ENCODE data around the gene TNPO3. TPM values are rescaled to one million over a fixed set of nuclear protein-coding genes. Genes with fewer than 3 reads are reported as not detected.
"Not testable (repeated sequence)": the region's sequence is repeated elsewhere in the genome, so short reads cannot be mapped to it uniquely, and the experiment has no call there.

Gene TNPO3
- total and polyA plus RNA-seq, 12 donors: 10.6 to 61.1 (median 41.8) TPM

DNA sequence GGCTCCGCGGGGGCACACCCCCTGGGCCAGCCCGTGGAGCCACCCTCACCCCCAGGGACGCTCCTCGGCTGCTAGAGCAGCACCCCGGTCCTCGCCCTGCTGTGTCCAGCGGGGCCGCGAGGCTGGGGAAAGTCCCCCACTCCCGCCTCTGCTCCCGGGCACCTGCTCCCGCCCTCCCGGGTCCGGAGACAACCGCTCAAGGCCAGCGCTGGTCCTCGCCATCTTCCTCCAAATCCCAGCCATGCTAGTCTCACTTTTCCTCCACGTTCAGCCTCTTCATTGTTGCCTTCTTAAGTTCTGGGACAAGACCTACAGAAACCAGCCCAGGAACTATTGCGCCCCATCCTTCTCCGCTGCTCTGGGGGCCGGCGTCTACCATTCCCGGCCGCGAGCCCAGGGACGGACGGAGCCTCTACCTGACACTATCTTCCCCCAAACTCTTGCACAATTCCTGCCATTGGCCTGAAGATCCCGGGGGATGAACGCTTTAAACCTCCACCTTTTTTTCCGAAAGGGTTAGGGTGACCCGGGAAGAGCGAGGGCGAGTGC is 139.6 kb downstream of the TNPO3 start:
- peak overlapping the region in 1 of 4 donors; percentile 25 for H3K4me3 ChIP-seq
- no peak for DNase-seq
- no peak overlapping the region for H3K27ac ChIP-seq
- WGBS, 4 donors: 1 to 11% (median 4%) methylated on average over 14 to 34 of the region's 34 CpGs
- no peaks in the 10 kb centered on the region for H3K4me1 ChIP-seq (replicated peaks in 1 of 2)
- TF ChIP-seq POLR2A (IDR thresholded peaks at IDR 0.05): no peak
- H3K36me3 ChIP-seq (replicated peaks in 1 of 2): no peaks in the 10 kb centered on the region
- intact Hi-C loops (cut with DNase I): no loop called here
- no peaks in the 10 kb centered on the region for H3K9me3 ChIP-seq (replicated peaks in 1 of 3)
- peaks cover 24% of the 10 kb centered on the region for H3K27me3 ChIP-seq

DNA sequence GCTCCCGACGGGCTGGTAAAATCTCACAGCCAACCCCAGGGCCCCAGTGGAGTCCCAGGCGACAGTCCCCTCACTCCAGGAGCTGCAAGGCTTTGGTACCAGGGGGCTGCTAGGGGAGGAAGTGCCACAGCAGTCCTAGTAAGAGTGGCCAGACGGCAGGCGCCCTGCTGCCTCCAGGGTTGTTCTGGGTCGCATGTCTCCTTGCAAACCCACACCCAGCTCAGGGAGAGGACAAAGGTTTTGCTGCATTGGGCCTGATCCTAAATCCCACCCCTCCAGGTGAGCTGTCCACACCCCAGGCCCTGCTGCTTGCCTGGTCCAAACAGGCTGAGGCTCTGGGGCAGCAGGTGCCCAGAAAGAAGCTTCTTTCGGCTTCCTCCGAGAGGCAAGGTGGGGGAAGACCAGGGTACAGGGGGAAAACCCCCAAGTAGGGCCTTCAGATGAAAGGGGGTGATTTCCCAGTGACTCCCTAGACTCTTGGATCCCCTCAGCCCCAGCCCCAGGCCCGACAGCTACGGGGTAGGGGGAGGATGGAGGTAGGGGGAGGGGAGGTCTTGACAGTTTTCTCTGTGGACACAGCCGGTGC is 140.3 kb downstream of the TNPO3 start:
- Histone ChIP-seq H3K27me3 (peaks cover 28% of the 10 kb centered on the region), H3K36me3 (replicated peaks in 1 of 2) (no peaks in the 10 kb centered on the region), H3K27ac (no peak overlapping the region), H3K9me3 (replicated peaks in 1 of 3) (no peaks in the 10 kb centered on the region), H3K4me3 (no peak overlapping the region), H3K4me1 (replicated peaks in 1 of 2) (no peaks in the 10 kb centered on the region)
- intact Hi-C loops (cut with DNase I): no loop called here
- 44 to 63% (median 55%) methylated on average over 5 to 11 of the region's 11 CpGs for WGBS, 4 donors
- TF ChIP-seq POLR2A (IDR thresholded peaks at IDR 0.05): no peak
- TF ChIP-seq, protein P1, sequence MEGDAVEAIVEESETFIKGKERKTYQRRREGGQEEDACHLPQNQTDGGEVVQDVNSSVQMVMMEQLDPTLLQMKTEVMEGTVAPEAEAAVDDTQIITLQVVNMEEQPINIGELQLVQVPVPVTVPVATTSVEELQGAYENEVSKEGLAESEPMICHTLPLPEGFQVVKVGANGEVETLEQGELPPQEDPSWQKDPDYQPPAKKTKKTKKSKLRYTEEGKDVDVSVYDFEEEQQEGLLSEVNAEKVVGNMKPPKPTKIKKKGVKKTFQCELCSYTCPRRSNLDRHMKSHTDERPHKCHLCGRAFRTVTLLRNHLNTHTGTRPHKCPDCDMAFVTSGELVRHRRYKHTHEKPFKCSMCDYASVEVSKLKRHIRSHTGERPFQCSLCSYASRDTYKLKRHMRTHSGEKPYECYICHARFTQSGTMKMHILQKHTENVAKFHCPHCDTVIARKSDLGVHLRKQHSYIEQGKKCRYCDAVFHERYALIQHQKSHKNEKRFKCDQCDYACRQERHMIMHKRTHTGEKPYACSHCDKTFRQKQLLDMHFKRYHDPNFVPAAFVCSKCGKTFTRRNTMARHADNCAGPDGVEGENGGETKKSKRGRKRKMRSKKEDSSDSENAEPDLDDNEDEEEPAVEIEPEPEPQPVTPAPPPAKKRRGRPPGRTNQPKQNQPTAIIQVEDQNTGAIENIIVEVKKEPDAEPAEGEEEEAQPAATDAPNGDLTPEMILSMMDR (IDR thresholded peaks at IDR 0.05): no peak
- no peak for DNase-seq

DNA sequence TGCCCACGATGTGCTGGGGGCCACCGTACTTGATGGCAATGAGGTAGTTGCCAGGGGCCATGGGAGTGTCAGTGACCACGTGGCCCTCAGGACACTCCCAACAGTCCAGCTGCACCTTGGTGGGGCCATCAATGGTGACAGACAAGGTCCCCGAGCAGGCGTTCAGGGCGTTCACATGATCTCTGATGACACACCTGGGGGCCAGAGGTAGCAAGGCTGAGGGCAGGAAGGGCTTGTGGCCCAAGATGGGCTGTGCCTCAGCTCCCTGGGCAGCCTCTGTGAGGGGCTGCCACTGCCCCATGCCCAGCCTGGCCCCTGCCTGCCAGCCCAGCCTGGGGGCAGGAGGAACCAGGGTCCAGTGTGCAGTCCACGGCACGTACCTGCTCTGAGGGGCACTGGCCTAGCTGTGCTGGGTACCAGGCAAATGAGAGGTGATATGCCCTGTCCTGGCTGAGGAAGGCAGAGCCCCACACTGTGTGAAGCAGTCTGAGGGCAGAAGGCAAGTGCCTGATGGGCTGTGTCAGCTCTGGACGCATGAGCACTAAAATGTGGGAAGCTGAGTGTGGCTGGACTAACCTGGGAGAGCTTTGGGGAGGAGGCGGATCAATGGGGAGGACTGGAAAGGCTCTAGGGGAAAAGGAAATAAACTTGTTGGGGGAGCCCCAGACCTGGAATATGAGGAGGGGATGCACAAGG is 140.9 kb downstream of the TNPO3 start:
- H3K36me3 ChIP-seq (replicated peaks in 1 of 2): no peaks in the 10 kb centered on the region
- peaks cover 28% of the 10 kb centered on the region for H3K27me3 ChIP-seq
- TF ChIP-seq, protein P1 (IDR thresholded peaks at IDR 0.05): no peak
- TF ChIP-seq POLR2A (IDR thresholded peaks at IDR 0.05): no peak
- no peak overlapping the region for H3K27ac ChIP-seq
- 69 to 81% (median 80%) methylated on average over 2 to 10 of the region's 10 CpGs for WGBS, 4 donors
- H3K4me1 ChIP-seq (replicated peaks in 1 of 2): no peaks in the 10 kb centered on the region
- H3K9me3 ChIP-seq (replicated peaks in 1 of 3): no peaks in the 10 kb centered on the region
- H3K4me3 ChIP-seq: no peak overlapping the region
- intact Hi-C loops (cut with DNase I): no loop called here
- DNase-seq: no peak

DNA sequence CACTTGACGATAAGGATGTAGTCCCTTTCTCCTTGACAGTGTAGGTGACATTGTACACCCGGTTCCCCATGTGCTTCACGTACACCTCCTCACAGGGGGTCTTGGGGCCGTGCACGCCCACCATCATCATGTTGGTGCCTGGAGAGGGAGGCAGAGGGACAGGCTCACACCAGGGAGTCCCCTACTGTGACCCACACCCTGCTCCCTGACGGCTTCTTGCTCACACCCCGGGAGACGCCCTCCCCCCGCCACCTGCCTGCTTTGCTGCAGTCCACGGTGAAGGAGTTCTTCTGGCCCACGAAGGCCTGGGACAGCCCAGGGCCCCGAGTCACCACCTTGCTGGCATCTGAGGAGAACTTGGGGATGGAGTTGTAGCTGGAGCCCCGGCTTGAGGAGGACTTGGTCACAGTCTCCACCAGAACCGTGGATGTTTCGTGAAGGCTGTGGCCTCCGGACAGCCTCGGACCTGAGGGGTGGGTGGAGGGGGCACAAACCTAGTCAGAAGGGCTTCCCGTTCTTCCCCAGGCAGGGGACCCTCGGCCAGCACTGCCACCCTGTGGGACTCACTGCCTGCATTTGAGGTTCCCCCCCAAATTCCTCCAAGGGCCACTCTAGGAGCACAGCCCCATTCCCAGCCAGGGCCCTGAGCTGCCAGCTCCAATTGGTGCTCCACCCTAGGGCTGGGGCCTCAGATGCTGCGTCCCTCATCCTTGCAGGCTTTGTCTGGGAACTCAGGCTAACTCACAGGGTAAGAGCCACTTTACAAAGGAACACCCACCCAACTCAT is 142.0 kb downstream of the TNPO3 start:
- WGBS, 4 donors: 83 to 100% (median 95%) methylated on average over 1 to 11 of the region's 20 CpGs; no CpG with 5 or more reads in 1 of the 4 donors
- H3K27ac ChIP-seq; H3K36me3 ChIP-seq (replicated peaks in 1 of 2); DNase-seq; H3K4me3 ChIP-seq; H3K9me3 ChIP-seq (replicated peaks in 1 of 3); H3K4me1 ChIP-seq (replicated peaks in 1 of 2); intact Hi-C loops (cut with DNase I): not testable (repeated sequence)
- H3K27me3 ChIP-seq: peaks cover 28% of the 10 kb centered on the region

DNA sequence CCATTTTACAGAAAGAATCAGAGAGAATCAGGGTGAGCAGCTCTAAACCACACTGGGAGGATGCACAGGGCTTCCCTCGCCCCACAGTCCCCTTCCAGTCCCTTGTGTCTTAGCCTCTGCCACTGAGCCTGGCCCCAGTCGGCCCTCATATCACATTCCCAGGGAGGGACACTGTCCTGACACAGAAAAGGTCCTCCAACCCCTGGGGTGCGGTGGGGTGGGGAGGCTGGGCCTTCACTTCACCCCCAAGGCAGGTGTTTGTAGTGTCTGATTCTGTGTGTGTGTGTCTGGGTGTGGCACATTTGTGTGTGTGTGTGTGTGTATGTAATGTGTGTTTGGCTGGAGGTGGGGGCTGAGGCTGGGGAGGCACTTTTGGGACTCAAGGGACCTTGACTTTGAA is 142.6 kb downstream of the TNPO3 start:
- no peaks in the 10 kb centered on the region for H3K36me3 ChIP-seq (replicated peaks in 1 of 2)
- no peak for DNase-seq
- TF ChIP-seq, protein P1 (IDR thresholded peaks at IDR 0.05): no peak
- no peak for TF ChIP-seq POLR2A (IDR thresholded peaks at IDR 0.05)
- H3K27me3 ChIP-seq: peaks cover 30% of the 10 kb centered on the region
- no peaks in the 10 kb centered on the region for H3K9me3 ChIP-seq (replicated peaks in 1 of 3)
- 68 to 83% (median 79%) methylated on average over 3 of the region's 3 CpGs for WGBS, 4 donors
- intact Hi-C loops (cut with DNase I): no loop called here
- no peak overlapping the region for H3K4me3 ChIP-seq
- no peak overlapping the region for H3K27ac ChIP-seq
- no peaks in the 10 kb centered on the region for H3K4me1 ChIP-seq (replicated peaks in 1 of 2)

All from adrenal gland (tissue), 12 donors.